Stimulated activated CD4-positive, alpha-beta T cell treated with anti-CD3 and anti-CD28 coated beads, TNF-alpha, amount 100 ng/mL, for 4 hours (primary cell): ENCODE results near the gene MARCHF2.
"Not testable (repeated sequence)": the region's sequence is repeated elsewhere in the genome, so short reads cannot be mapped to it uniquely, and the experiment has no call there.

Experiments
- DNase-seq, 3 experiments: peaks; one replicate each; pipeline ENCODE4 v3.0.0-alpha.2; 2020; ENCODE audit warnings: low read depth in 3 of 3

Gene MARCHF2, protein sequence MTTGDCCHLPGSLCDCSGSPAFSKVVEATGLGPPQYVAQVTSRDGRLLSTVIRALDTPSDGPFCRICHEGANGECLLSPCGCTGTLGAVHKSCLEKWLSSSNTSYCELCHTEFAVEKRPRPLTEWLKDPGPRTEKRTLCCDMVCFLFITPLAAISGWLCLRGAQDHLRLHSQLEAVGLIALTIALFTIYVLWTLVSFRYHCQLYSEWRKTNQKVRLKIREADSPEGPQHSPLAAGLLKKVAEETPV

GRCh38 chr19:8412783-8413628 lies at the start of gene MARCHF2:
MARCHF2 (plus strand) TSS chr19:8413305; CDS start chr19:8421841, 8,536 bp downstream.
- DNase-seq: peak; percentile 90 to 97 (median 92)

DNA sequence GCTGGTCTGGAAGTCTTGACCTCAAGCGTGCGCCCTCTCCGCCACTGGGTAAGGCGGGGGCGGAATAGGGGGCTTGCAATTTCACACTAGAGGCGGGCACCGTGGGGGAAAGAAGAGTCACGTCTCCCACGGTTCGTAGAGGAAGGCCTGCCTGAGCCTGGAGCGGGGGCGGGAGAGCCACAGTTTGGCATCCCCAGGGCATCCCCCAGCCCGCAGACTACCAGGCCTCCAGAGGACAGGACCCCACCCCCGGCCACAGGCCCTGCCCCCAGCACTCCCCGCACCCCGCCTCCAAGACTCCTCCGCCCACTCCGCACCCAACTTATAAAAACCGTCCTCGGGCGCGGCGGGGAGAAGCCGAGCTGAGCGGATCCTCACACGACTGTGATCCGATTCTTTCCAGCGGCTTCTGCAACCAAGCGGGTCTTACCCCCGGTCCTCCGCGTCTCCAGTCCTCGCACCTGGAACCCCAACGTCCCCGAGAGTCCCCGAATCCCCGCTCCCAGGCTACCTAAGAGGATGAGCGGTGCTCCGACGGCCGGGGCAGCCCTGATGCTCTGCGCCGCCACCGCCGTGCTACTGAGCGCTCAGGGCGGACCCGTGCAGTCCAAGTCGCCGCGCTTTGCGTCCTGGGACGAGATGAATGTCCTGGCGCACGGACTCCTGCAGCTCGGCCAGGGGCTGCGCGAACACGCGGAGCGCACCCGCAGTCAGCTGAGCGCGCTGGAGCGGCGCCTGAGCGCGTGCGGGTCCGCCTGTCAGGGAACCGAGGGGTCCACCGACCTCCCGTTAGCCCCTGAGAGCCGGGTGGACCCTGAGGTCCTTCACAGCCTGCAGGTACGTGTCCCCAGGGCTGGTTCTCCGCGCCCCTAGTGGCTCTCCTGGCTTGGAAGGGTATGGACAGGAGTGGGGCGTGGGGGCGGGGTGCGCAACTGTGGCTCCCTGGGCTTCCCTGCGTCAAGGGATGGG lies 49.0 kb upstream of the MARCHF2 start, which contains the start of gene ANGPTL4:
Gene ANGPTL4 (plus strand): TSS at position 353 of the 969 bp plus-strand sequence. CDS start 167 bp downstream, at position 520.
- DNase-seq: peak; percentile 29 to 59 (median 37)

DNA sequence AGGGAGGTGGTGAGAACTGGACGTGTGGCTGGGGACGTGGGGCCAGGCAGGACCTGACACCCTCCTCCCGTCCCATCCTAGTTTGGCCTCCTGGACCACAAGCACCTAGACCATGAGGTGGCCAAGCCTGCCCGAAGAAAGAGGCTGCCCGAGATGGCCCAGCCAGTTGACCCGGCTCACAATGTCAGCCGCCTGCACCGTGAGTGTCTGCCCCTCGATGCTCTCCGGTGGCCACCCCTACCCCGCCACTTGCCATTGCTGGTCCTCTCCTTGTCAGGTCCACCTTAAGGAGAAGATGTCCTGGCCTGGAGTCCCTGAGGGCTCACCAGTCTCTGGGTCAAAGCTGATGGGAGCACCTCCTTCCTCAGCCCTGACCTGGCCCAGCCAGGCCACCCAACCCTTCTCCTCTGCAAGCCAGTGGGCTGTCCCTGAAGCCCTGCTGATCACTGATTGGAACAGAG lies 47.0 kb upstream of the MARCHF2 start:
- no peak for DNase-seq

DNA sequence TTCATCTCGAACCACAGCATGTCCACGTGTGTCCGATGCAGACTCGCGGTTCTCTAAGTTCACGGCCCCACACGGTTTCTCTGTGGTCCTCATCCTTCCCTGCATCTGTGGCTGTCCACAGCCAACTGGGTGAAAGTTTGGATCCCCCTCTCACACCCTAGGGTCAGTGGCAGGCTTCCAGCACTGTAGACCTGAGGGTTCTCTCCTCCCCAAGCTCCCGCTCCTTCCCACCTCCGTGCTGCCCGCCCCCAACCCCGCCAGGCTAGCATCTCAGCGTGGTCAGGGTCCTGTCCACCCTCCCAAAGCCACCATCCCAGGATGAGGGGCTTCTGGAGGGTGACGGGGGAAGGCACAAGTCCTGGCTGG lies 46.2 kb upstream of the MARCHF2 start:
- no peak for DNase-seq

DNA sequence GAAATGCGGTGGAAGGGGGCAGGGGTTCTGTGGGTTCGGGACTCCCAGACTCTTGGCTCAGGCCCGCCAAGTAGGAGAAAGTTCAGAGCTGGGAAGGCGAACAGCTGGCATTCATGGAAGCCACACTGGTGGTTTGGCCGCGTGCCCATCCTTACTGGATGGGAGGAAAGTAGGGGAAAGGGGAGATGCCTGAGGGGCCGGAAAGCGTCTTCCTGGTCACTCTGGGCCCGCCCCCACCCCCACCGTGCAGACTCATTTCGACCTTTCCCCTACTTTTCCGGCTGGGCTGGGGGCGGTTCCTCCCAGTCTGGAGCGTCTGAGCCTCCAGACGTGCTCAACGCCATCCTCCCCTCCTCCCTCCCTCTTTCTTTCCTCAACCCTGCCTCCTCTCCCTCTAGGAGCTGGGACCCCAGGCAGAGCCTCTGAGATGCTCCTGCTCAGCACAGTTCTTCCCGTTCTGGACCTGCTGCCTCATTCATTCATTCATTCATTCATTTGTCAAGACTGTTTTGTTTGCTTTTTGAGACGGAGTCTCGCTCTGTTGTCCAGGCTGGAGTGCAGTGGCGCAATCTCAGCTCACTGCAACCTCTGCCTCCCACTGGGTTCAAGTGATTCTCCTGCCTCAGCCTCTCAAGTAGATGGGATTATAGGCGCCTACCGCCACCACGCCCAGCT lies 45.6 kb upstream of the MARCHF2 start:
- no peak for DNase-seq

GRCh38 chr19:8370176-8371010 lies 42.7 kb upstream of the MARCHF2 start:
- no peak for DNase-seq

GRCh38 chr19:8371011-8371804 lies 41.9 kb upstream of the MARCHF2 start:
- no peak for DNase-seq

DNA sequence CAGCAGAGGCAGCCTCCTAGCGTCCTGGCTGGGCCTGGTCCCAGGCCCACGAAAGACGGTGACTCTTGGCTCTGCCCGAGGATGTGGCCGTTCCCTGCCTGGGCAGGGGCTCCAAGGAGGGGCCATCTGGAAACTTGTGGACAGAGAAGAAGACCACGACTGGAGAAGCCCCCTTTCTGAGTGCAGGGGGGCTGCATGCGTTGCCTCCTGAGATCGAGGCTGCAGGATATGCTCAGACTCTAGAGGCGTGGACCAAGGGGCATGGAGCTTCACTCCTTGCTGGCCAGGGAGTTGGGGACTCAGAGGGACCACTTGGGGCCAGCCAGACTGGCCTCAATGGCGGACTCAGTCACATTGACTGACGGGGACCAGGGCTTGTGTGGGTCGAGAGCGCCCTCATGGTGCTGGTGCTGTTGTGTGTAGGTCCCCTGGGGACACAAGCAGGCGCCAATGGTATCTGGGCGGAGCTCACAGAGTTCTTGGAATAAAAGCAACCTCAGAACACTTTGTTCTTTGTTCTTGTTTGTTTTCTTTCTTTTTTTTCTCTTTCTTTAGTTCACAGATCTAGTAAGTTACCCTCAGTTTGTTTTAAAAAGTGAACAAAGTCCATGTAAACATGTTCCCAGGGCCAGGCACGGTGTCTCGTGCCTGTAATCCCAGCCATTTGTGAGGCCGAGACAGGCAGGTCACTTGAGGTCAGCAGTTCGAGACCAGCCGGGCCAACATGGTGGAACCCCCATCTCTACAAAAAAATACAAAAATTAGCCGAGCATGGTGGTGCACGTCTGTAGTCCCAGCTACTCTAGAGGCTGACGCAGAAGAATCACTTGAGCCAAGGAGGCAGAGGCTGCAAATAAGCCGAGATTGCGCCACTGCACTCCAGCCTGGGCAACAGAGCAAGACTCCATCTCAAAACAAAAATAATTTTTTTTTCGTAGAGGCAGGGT lies 39.0 kb upstream of the MARCHF2 start:
- no peak for DNase-seq

- DNase-seq: not testable (repeated sequence)
These were observed 37.3 kb upstream of the MARCHF2 start for GRCh38 chr19:8375766-8376165.

DNA sequence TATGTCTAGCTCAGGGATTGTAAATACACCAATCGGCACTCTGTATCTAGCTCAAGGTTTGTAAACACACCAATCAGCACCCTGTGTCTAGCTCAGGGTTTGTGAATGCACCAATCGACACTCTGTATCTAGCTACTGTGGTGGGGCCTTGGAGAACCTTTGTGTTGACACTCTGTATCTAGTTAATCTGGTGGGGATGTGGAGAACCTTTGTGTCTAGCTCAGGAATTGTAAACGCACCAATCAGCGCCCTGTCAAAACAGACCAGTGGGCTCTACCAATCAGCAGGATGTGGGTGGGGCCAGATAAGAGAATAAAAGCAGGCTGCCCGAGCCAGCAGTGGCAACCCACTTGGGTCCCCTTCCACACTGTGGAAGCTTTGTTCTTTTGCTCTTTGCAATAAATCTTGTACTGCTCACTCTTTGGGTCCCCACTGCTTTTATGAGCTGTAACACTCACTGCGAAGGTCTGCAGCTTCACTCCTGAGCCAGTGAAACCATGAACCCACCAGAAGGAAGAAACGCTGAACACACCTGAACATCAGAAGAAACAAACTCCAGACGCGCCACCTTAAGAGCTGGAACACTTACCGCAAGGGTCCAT lies 36.6 kb upstream of the MARCHF2 start:
- not testable (repeated sequence) for DNase-seq

GRCh38 chr19:8377598-8377997 lies 35.5 kb upstream of the MARCHF2 start:
- no peak for DNase-seq

DNA sequence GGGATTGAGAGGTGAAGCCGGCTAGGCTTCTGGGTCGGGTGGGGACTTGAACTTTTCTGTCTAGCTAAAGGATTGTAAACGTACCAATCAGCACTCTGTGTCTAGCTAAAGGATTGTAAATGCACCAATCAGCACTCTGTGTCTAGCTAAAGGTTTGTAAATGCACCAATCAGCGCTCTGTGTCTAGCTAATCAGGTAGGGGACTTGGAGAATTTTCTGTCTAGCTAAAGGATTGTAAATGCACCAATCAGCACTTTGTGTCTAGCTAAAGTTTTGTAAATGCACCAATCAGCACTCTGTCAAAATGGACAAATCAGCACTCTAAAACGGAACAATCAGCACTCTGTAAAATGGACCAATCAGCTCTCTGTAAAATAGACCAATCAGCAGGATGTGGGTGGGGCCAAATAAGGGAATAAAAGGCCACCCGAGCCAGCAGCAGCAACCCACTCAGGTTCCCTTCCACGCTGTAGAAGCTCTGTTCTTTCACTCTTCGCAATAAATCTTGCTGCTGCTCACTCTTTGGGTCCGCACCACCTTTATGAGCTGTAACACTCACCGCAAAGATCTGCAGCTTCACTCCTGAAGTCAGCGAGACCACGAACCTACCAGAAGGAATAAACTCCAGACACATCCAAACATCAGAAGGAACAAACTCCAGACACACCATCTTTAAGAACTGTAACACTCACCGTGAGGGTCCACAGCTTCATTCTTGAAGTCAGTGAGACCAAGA lies 33.8 kb upstream of the MARCHF2 start:
- DNase-seq: not testable (repeated sequence)

GRCh38 chr19:8384569-8384968 lies 28.5 kb upstream of the MARCHF2 start:
- DNase-seq: not testable (repeated sequence)

- not testable (repeated sequence) for DNase-seq
These were observed 28.0 kb upstream of the MARCHF2 start for GRCh38 chr19:8385103-8385502.

GRCh38 chr19:8385566-8385965 lies 27.5 kb upstream of the MARCHF2 start:
- DNase-seq: not testable (repeated sequence)

DNA sequence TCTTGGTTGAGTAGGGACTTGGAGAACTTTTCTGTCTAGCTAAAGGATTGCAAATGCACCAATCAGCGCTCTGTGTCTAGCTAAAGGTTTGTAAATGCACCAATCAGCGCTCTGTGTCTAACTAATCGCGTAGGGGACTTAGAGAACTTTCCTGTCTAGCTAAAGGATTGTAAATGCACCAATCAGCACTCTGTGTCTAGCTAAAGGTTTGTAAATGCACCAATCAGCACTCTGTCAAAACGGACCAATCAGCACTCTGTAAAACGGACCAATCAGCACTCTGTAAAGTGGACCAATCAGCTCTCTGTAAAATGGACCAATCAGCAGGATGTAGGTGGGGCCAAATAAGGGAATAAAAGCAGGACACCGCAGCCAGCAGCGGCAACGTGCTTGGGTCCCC lies 26.7 kb upstream of the MARCHF2 start:
- DNase-seq: not testable (repeated sequence)

GRCh38 chr19:8386990-8387389 lies 26.1 kb upstream of the MARCHF2 start:
- DNase-seq: no peak
